Activated T-cell treated with anti-CD3 and anti-CD28 coated beads, Interleukin-2, amount 50 U/mL, for 24 hours (primary cell): Measurements from ENCODE around the gene CTTNBP2.

Experiments used
- DNase-seq: peaks from one replicate; pipeline ENCODE4 v3.0.0-alpha.2; 2020
- H3K27ac Mint-ChIP-seq: 2 replicates; pipeline ENCODE4 v1.8.0; 2020; ENCODE audit warnings: mild to moderate bottlenecking, mixed read lengths
- H3K27me3 Mint-ChIP-seq: 2 replicates; pipeline ENCODE4 v1.8.0; 2020; ENCODE audit warnings: mixed read lengths
- H3K36me3 Mint-ChIP-seq: 2 replicates; pipeline ENCODE4 v1.8.0; 2020; ENCODE audit warnings: low read depth, mixed read lengths
- H3K4me1 Mint-ChIP-seq: 2 replicates; pipeline ENCODE4 v1.8.0; 2020; ENCODE audit warnings: low read depth, mixed read lengths
- H3K4me3 Mint-ChIP-seq: 2 replicates; pipeline ENCODE4 v1.8.0; 2020; ENCODE audit warnings: mild to moderate bottlenecking, moderate library complexity, mixed read lengths
- H3K9me3 Mint-ChIP-seq: 2 replicates; pipeline ENCODE4 v1.8.0; 2020; ENCODE audit warnings: mixed read lengths

CTTNBP2 gene

DNA sequence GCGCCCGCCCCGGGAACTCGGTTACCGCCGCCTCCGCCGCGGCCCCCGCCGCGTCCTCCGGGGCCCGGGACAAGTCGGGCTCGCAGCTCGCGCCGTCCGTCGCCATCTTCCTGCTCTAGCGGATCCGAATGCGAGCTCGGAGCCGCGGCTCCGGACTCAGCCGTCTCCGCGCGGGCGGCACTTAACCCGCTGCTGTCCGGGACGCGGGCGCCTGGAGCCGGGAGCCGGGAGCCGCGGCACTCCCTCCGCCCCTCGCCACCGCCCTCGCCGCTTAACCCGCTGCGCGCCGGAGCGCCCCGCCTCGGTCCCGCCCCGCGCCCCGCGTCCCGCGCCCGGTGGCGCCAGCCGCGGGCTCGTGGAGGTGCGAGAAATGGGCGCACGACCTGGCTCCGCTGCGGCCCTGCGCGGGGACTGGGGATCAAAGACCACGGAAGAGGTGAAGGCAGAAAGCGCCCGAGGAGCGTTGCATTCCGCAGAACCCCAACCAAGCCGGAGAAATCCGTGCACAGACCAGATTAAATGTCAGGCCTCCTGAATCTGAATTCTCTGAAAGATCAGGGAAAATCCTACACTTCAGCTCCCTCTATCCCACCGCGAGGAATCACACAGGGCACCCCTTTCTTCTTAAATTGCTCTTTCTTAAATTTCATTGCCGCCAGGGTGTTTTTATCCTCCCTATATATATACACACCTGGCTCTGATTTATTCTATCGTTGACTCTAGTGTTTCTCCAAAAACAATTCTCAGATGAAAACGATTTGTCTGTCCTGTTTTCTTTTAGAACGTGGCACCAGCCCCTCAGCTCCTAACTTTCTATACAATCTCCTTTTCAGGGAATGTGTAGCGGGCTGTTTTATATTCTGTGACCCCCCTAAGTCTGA is at the start of gene CTTNBP2:
TSS of gene CTTNBP2 (minus strand) at position 132 of the 881 bp plus-strand sequence. CDS start at position 106, 26 bp downstream.
- Mint-ChIP-seq H3K27ac (no peak within 1 kb of the TSS), H3K27me3 (peaks cover 60% of the 10 kb centered on the region), H3K9me3 (no peaks in the 10 kb centered on the region), H3K4me3 (peak within 1 kb of the TSS; percentile 52), H3K36me3 (no peaks in the 10 kb centered on the region), H3K4me1 (peaks cover 19% of the 10 kb centered on the region)
- DNase-seq: peak; percentile 30

GRCh38 chr7:117916309-117916708 is 43.1 kb upstream of the CTTNBP2 start:
- Mint-ChIP-seq H3K36me3 (no peaks in the 10 kb centered on the region), H3K27ac (no peak overlapping the region), H3K9me3 (peaks cover 7% of the 10 kb centered on the region), H3K4me1 (no peaks in the 10 kb centered on the region), H3K27me3 (no peaks in the 10 kb centered on the region), H3K4me3 (no peak overlapping the region)
- no peak for DNase-seq

DNA sequence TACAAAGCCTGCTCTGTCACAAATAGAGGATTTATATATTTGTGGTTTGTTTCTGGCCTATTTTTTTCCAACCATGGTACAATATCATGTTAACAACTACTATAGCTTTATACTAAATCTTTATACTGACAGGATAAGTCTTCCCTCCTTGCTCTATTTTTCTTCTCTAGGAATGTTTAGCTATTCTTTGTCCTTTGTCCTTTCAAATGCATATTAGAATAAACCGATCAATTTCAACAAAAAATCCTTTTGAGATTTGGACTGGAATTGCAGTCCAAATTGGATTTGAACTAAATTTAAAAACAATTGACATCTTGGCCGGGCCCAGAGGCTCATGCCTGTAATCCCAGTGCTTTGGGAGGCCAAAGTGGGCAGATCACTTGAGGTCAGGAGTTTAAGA is 39.2 kb upstream of the CTTNBP2 start:
- Mint-ChIP-seq H3K9me3 (no peaks in the 10 kb centered on the region), H3K36me3 (no peaks in the 10 kb centered on the region), H3K4me3 (no peak overlapping the region), H3K27me3 (no peaks in the 10 kb centered on the region), H3K4me1 (no peaks in the 10 kb centered on the region), H3K27ac (no peak overlapping the region)
- DNase-seq: no peak

- no peaks in the 10 kb centered on the region for H3K9me3 Mint-ChIP-seq
- no peak overlapping the region for H3K27ac Mint-ChIP-seq
- H3K4me3 Mint-ChIP-seq: no peak overlapping the region
- no peak for DNase-seq
- no peaks in the 10 kb centered on the region for H3K36me3 Mint-ChIP-seq
- H3K4me1 Mint-ChIP-seq: no peaks in the 10 kb centered on the region
- no peaks in the 10 kb centered on the region for H3K27me3 Mint-ChIP-seq
Observed at GRCh38 chr7:117908031-117908795, 35.0 kb upstream of the CTTNBP2 start.

DNA sequence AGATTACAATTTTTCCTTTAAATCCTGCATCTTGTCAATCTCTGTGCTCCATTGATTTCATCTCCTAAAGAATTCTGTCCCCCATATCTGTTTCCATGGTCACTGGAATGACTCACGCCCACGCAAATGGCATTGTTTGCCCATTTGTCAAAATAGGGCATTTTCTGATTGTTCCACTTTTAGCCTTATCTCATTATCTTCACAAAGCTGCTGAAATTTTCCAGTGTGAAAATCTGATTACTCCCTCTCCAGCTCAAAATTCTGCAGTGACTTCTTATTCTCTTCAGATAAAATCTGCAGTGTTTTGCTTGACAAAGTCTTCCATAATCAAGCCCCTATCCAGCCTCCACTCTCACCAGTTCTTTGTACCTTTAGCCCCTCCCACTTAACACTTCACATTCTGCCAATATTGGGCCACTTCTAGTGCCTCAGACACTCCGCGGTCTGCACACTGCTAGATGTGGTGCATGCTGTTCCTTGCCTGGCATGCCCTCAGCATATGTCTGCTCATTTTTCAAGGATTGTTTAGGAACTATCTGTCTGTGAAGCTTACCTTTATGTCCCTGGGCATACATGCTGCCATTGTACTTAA is 33.9 kb upstream of the CTTNBP2 start:
- H3K4me1 Mint-ChIP-seq: no peaks in the 10 kb centered on the region
- no peak overlapping the region for H3K27ac Mint-ChIP-seq
- no peaks in the 10 kb centered on the region for H3K9me3 Mint-ChIP-seq
- H3K27me3 Mint-ChIP-seq: no peaks in the 10 kb centered on the region
- no peak for DNase-seq
- H3K36me3 Mint-ChIP-seq: no peaks in the 10 kb centered on the region
- H3K4me3 Mint-ChIP-seq: no peak overlapping the region

GRCh38 chr7:117902314-117902889 is 29.2 kb upstream of the CTTNBP2 start:
- no peak overlapping the region for H3K27ac Mint-ChIP-seq
- H3K27me3 Mint-ChIP-seq: no peaks in the 10 kb centered on the region
- no peaks in the 10 kb centered on the region for H3K36me3 Mint-ChIP-seq
- no peak overlapping the region for H3K4me3 Mint-ChIP-seq
- H3K4me1 Mint-ChIP-seq: no peaks in the 10 kb centered on the region
- no peak for DNase-seq
- no peaks in the 10 kb centered on the region for H3K9me3 Mint-ChIP-seq

- H3K4me1 Mint-ChIP-seq: no peaks in the 10 kb centered on the region
- no peaks in the 10 kb centered on the region for H3K36me3 Mint-ChIP-seq
- no peaks in the 10 kb centered on the region for H3K27me3 Mint-ChIP-seq
- no peak overlapping the region for H3K27ac Mint-ChIP-seq
- H3K4me3 Mint-ChIP-seq: no peak overlapping the region
- no peak for DNase-seq
- no peaks in the 10 kb centered on the region for H3K9me3 Mint-ChIP-seq
Observed at GRCh38 chr7:117901089-117901797, 28.0 kb upstream of the CTTNBP2 start.

- no peaks in the 10 kb centered on the region for H3K4me1 Mint-ChIP-seq
- no peaks in the 10 kb centered on the region for H3K9me3 Mint-ChIP-seq
- no peak overlapping the region for H3K27ac Mint-ChIP-seq
- H3K36me3 Mint-ChIP-seq: no peaks in the 10 kb centered on the region
- no peak for DNase-seq
- no peak overlapping the region for H3K4me3 Mint-ChIP-seq
- H3K27me3 Mint-ChIP-seq: no peaks in the 10 kb centered on the region
Observed at GRCh38 chr7:117896339-117896738, 23.1 kb upstream of the CTTNBP2 start.

GRCh38 chr7:117895276-117895675 is 22.0 kb upstream of the CTTNBP2 start:
- Mint-ChIP-seq H3K27ac (no peak overlapping the region), H3K27me3 (no peaks in the 10 kb centered on the region), H3K36me3 (no peaks in the 10 kb centered on the region), H3K4me3 (no peak overlapping the region), H3K4me1 (no peaks in the 10 kb centered on the region), H3K9me3 (no peaks in the 10 kb centered on the region)
- no peak for DNase-seq

GRCh38 chr7:117894037-117894436 is 20.8 kb upstream of the CTTNBP2 start:
- no peaks in the 10 kb centered on the region for H3K4me1 Mint-ChIP-seq
- H3K36me3 Mint-ChIP-seq: no peaks in the 10 kb centered on the region
- no peaks in the 10 kb centered on the region for H3K27me3 Mint-ChIP-seq
- H3K9me3 Mint-ChIP-seq: no peaks in the 10 kb centered on the region
- H3K4me3 Mint-ChIP-seq: no peak overlapping the region
- H3K27ac Mint-ChIP-seq: no peak overlapping the region
- no peak for DNase-seq

GRCh38 chr7:117892821-117893220 is 19.6 kb upstream of the CTTNBP2 start:
- DNase-seq: no peak
- H3K36me3 Mint-ChIP-seq: no peaks in the 10 kb centered on the region
- H3K27ac Mint-ChIP-seq: no peak overlapping the region
- no peak overlapping the region for H3K4me3 Mint-ChIP-seq
- H3K9me3 Mint-ChIP-seq: no peaks in the 10 kb centered on the region
- H3K4me1 Mint-ChIP-seq: no peaks in the 10 kb centered on the region
- H3K27me3 Mint-ChIP-seq: no peaks in the 10 kb centered on the region

DNA sequence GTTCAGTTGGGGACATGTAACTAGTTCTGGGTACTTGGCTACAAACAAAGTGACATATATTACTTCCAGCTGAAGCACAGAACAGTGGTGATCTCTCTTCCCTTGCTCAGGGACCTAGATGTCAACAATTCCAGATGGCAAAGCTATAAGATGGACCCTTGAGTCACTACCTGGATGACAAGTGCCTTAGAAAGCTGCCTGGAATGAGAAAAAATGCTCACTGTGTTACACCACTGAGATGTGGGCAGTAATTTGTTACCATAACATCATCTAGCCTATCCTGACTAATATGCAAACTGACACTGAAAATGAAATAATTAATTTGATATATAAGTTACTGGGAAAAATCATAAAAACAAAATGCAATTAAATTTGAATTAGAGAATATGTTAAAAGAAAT is 16.4 kb upstream of the CTTNBP2 start:
- no peaks in the 10 kb centered on the region for H3K9me3 Mint-ChIP-seq
- H3K4me1 Mint-ChIP-seq: no peaks in the 10 kb centered on the region
- H3K4me3 Mint-ChIP-seq: no peak overlapping the region
- H3K27ac Mint-ChIP-seq: no peak overlapping the region
- peaks cover 3% of the 10 kb centered on the region for H3K27me3 Mint-ChIP-seq
- no peaks in the 10 kb centered on the region for H3K36me3 Mint-ChIP-seq
- no peak for DNase-seq

DNA sequence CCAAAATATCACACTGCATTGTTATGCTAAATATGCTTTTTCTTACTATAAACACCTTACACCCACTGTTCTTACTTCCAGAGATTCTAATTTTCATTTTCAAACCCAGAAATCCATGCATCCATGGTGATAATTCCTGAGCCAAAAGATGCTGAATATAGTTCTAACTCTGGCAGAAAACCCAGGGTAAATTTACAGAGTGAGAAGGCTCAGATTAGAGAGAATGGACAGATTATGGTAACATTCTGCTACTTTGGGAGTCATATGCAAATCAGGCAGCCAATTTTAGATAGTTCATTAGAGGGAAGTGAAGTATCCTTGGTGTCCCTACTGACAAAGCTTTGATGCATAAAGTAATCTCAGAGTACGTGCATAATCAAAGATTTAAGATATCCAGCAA is 15.4 kb upstream of the CTTNBP2 start:
- Mint-ChIP-seq H3K27me3 (peaks cover 3% of the 10 kb centered on the region), H3K4me1 (no peaks in the 10 kb centered on the region), H3K36me3 (no peaks in the 10 kb centered on the region), H3K9me3 (no peaks in the 10 kb centered on the region), H3K27ac (no peak overlapping the region), H3K4me3 (no peak overlapping the region)
- no peak for DNase-seq

- H3K4me3 Mint-ChIP-seq: no peak overlapping the region
- no peaks in the 10 kb centered on the region for H3K9me3 Mint-ChIP-seq
- no peak overlapping the region for H3K27ac Mint-ChIP-seq
- H3K4me1 Mint-ChIP-seq: no peaks in the 10 kb centered on the region
- H3K36me3 Mint-ChIP-seq: no peaks in the 10 kb centered on the region
- DNase-seq: no peak
- H3K27me3 Mint-ChIP-seq: peaks cover 14% of the 10 kb centered on the region
Observed at GRCh38 chr7:117882594-117882993, 9.4 kb upstream of the CTTNBP2 start.
